ENCODE results near the gene APLF. TPM values are rescaled to one million over a fixed set of nuclear protein-coding genes. Genes with fewer than 3 reads are reported as not detected.

Gene APLF, protein sequence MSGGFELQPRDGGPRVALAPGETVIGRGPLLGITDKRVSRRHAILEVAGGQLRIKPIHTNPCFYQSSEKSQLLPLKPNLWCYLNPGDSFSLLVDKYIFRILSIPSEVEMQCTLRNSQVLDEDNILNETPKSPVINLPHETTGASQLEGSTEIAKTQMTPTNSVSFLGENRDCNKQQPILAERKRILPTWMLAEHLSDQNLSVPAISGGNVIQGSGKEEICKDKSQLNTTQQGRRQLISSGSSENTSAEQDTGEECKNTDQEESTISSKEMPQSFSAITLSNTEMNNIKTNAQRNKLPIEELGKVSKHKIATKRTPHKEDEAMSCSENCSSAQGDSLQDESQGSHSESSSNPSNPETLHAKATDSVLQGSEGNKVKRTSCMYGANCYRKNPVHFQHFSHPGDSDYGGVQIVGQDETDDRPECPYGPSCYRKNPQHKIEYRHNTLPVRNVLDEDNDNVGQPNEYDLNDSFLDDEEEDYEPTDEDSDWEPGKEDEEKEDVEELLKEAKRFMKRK
- polyA plus RNA-seq (ENCODE audit: insufficient read length in 3 of 3), result 1 to 10 TPM; 3.4 to 3.9 (median 3.7) TPM
- long read RNA-seq, donor 1, result 0 reads
- long read RNA-seq, donor 2, result 0 reads
- long read RNA-seq, donor 3, partial matches to known transcripts, result 0 of 1 reads
- long read RNA-seq, donor 3, other reads (novel, unspliced or antisense), result 0 of 1 reads
- long read RNA-seq, donor 4, result 0 reads
- long read RNA-seq, donor 5, result 0 reads
- long read RNA-seq, donor 6, result 0 reads
- long read RNA-seq, donor 7, result 0 reads
- long read RNA-seq, donor 8, result 0 reads
- long read RNA-seq, donor 9, partial matches to known transcripts, result 0 of 2 reads
- long read RNA-seq, donor 9, other reads (novel, unspliced or antisense), result 0 of 2 reads
- long read RNA-seq, donor 10, result 0 reads
- long read RNA-seq, donor 11, result 0 reads
- long read RNA-seq, donor 12, result 0 reads
- long read RNA-seq, donor 13, partial matches to known transcripts, result 0 of 1 reads
- long read RNA-seq, donor 13, other reads (novel, unspliced or antisense), result 0 of 1 reads
- long read RNA-seq, donor 14, result 0 reads
- long read RNA-seq, donor 15, partial matches to known transcripts, result 0 of 3 reads
- long read RNA-seq, donor 15, other reads (novel, unspliced or antisense), result 0 of 3 reads
- long read RNA-seq, donor 16, partial matches to known transcripts, result 0 of 1 reads
- long read RNA-seq, donor 16, other reads (novel, unspliced or antisense), result 0 of 1 reads

DNA sequence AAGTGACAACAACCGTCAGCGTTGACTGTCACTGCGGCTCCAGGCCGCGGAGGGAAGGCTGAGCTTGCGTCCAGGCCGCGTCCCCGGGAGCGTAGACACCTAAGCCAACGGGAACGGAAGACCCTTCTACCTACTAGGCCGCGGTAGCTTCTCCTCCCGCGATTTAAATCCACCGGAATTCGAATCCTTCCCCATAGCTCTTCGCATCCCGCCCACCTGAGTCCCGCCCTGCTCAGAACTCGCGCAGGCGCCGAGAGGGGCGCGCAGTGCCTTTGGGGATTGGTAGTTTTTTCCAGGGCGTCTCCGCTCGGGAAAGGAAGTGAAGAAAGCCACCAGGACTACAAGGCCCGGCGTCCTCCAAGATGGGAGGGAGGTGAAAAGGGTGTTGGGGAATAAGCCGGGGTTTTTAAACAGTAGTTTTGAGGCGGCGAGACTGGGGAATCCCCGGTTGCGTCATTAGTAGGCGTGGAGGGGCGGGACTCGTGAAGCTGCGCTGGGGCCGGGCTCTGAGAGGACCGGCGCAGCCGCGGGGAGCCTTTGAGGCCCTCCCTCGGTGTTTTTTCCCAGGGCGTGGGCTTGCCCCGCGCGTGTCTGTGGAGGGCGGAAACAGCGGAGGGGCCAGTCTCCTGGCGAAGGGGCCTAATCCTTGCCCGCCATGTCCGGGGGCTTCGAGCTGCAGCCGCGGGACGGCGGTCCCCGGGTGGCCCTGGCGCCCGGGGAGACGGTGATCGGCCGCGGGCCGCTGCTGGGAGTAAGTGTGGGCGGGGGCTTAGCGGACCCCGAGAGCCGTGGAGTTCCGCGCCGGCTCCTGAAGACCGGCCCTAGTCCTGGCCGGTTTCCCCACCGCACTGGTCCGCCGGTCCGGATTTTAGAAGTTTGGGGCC is at the start of gene APLF, which contains the start of gene FBXO48:
Gene APLF (plus strand): TSS at position 509 of the 884 bp plus-strand sequence. CDS start 147 bp downstream, at position 656.
Gene FBXO48 (minus strand): TSS at position 218 of the 884 bp plus-strand sequence. CDS start 2,149 bp downstream, outside the sequence.
- peak; percentile 93 to 99 (median 98) for DNase-seq (ENCODE audit: extremely low read depth in 1 of 11, low read depth in 9 of 11, low spot score in 4 of 11)

DNA sequence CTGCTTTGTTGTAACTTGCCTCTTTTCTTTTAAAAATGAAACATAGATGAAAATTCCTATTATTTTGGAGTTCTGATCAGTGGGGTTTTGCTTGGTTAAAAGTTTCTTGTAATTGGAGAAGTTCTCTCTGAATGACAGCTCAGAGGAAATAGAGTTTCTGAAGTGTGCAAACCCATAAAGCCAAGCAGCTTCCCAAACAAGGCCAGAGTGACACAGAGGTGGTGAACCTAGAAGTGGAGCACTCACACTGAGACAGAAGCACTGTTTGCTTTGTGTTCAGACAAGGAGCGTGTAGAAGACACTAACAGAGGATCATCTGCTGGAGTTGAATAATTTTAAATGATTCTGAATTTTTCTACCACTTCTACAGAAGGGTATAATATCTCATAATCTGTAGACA is 49.5 kb upstream of the APLF start:
- no peak for DNase-seq (ENCODE audit: extremely low read depth in 1 of 11, low read depth in 9 of 11, low spot score in 4 of 11)

DNA sequence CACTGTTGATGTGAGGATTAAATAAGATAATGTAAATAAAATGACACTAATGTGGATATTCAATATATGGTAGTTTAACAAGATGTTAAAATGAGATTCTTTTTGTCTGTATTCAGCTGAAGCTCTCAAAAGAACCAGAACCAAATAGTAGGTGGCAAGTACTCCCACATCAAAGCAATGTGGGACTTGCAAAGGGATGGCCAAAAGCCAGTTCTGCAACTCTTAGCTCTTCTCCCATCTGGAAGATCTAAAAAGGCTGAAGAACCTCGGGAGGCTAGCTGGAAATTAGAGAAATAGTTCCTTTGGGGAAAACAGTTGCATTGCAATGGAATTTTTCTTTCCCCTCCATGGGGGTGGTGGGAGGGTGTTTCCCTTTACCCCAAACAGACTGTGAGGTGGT is 49.0 kb upstream of the APLF start:
- DNase-seq (ENCODE audit: extremely low read depth in 1 of 11, low read depth in 9 of 11, low spot score in 4 of 11), result no peak

DNA sequence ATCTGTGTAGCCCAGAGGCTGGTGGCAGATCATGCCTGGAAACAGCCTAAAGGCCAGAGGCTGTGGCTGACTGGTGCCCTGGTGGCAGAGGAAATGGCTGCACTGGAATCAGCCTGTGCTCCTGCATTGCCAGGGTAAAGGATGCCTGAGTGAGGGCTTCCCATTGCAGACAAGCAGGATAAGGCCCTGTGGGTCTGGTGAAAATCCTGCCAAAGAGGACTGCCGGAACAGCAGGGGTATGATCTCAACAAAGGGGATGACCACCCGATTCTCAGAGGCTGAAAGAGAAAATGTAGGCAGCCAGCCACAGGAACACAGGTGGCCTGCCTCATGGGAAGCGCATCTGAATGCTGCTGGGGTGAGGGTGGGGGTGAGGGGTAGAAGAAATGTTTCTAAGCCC is 48.5 kb upstream of the APLF start:
- no peak for DNase-seq (ENCODE audit: extremely low read depth in 1 of 11, low read depth in 9 of 11, low spot score in 4 of 11)

DNA sequence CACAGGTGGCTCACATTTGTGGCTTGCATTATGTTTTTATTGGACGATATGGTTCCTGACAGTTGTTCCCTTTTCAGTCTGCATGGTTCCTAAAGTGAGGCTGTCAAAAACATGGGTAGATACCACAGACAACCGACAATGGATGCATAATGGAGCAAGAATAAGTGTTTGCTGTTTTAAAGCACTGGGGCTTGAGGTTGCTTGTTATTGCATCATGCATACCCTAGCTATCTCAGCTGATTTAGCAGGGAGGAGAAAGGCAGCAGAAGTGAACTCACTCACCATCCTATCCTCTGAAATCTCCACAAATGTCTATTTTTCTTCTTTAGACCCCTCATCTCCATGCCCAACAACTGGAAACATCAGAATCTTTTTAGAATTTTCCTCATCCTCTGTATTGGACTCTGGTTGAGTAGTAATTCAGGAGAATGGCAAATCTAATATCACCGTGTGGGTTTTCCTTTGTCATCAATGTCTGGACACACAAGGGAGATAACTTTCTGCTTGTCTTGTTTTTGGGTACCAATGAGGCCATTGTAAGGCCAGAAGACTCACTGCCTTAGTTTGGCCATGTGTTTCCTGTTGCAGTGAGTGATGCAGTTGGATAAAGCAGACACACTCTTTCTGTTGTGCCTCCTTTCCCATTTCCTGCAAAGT is 47.0 kb upstream of the APLF start:
- no peak for DNase-seq (ENCODE audit: extremely low read depth in 1 of 11, low read depth in 9 of 11, low spot score in 4 of 11)

DNA sequence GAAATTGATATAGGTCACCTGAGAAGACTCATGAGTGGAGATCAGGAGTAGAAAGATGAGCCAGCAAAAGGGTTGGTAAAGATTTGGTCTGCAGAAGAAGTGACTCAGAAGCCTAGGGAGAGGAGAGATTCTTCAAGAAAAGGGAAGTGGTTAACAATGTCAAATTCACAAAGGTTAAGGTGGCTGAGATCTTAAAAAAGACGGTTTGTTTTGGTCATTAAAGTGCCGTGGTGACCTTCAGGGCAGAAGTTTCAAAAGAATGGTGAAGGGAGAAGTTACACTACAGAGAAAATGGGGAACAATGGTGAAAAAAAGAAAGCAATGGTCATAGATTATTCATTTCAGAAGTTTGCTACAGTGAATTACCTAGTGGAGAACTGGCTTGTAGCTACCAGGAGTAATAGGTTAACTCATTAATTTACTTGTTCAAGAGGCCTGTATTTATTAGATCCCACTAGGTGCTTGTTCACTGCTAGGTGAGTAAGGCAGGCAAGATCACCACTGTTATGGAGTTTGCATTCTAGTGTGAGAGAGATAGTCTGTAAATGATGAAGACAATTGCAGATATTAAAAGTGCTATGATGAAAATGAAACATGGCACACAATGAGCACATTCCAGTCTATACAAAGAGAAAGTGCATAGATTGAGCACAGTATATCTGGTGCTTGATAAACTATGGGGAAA is 43.3 kb upstream of the APLF start:
- DNase-seq (ENCODE audit: extremely low read depth in 1 of 11, low read depth in 9 of 11, low spot score in 4 of 11), result no peak

DNA sequence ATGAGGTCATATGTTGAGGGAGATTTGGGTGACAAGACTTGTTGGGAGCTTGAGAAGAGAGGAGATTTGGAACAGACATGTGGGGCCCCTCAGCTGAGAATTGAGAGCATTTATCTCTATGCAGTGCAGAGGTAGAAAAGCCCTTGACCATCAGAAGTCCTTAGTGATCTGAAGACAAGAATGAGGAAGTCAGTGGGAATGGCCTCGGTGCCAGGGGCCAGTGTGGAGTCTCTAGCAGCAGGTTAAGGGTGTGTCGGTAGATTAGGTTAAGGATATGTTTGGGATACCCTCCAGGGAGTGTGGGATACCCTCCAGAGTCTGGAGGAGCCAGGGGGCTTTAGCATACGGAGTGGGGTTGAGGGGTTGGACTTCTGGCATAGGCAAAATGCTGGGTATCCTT is 41.9 kb upstream of the APLF start:
- DNase-seq (ENCODE audit: extremely low read depth in 1 of 11, low read depth in 9 of 11, low spot score in 4 of 11), result no peak

DNA sequence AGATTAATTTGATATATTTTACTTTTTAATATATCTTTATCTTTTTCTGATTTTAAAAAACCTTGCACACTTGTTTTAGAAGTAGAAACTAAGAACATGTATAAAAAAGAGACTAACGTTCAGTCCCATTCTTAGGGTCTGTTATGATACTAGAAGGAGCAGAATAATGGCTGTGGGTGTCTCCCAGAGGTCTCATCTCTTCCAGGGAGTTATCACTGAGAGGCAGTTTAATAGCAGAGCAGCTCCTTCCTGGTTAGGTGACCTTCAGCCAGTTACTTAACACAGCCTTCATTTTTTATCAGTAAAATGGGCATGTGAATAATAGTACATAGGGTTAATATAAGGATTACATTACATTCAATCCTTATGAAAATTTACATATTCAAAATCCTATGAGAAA is 40.9 kb upstream of the APLF start:
- DNase-seq (ENCODE audit: extremely low read depth in 1 of 11, low read depth in 9 of 11, low spot score in 4 of 11), result no peak

DNA sequence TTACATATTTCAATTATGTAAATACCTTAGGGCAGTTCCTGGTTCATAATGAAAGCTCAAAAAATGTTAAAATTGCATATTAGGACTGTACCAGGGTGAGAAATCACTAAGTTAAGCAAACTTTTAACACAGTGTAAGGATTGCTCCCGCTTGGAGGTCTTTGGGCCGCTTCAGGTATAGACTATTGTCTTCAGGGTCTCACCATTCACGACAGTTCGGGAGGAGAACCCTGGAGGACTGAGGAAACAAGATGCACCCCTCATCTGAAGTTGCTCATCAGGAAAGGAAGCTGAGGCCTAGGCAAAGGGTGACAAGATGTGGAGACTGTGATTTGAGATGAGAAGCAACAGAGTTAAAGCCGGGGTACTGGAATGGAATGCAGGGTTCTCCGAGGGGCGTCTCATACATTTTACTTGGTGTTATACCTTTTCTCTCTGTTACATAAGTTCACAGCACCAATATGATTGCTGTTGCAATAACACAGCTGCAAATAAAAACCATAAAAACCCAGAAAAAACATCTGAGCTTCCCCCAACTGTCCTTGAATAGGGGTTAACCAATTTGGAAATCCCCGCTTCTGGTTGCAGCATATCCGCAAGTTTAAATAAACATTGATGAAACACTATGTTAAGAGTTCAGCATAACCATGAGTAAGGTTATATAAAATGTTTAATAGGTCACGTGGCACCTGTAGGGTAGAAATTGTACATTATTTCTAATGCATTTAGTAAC is 40.4 kb upstream of the APLF start:
- no peak for DNase-seq (ENCODE audit: extremely low read depth in 1 of 11, low read depth in 9 of 11, low spot score in 4 of 11)

DNA sequence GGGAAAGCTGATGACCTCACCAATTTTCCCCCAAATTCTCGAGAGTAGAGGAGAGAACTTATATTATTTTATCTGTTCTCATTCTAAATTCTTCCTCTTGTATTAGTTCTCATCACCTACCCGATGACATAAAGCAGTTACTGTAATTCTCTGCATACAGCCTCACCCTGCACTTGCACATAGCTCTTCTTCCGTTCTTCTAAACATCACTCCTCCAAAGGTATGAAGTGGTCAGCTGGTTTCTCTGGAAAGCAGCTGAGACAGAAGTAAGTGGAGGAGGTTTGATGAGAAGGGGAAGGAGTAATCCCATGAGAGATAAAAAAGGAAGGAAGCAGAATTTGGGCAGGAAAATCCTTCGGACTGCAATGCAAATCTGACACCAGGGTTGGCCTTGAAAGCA is 39.3 kb upstream of the APLF start:
- DNase-seq (ENCODE audit: extremely low read depth in 1 of 11, low read depth in 9 of 11, low spot score in 4 of 11), result no peak

DNA sequence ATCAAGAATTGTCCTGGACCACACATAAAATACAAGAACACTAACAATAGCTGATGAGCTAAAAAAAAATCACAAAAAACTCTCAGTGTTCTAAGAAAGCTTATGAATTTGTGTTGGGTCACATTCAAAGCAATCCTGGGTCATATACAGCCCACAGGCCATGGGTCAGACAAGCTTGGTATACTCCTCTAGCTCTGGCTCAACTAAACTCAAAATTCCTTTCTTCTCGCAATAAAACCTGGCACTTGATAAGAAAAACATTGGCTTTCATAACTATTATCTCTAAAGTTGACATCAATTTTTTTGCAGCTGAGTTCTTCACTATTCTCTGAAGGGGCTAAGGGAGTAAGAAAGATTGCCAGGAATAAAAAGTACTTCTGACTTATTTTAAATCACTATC is 38.6 kb upstream of the APLF start:
- no peak for DNase-seq (ENCODE audit: extremely low read depth in 1 of 11, low read depth in 9 of 11, low spot score in 4 of 11)

DNA sequence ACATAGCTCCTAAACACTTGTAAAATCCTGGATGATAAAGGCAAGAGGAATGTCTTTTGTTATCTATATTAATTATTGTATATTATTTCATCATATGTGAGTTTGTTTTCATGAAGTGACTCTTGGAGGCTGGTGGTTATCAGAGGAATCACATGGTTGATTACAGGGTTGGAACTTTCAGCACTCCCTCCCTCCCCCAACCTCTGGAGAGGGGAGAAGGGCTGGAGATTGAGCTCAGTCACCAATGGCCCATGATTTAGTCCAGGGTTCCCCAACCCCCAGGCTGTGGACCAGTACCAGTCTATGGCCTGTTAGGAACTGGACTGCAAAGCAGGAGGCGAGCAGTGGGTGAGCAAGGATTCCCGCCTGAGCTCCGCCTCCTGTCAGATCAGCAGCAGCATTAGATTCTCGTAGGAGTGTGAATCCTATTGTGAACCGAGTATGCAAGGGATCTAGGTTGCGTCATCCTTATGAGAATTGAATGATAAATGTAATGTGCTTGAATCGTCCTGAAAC is 38.0 kb upstream of the APLF start:
- no peak for DNase-seq (ENCODE audit: extremely low read depth in 1 of 11, low read depth in 9 of 11, low spot score in 4 of 11)

DNA sequence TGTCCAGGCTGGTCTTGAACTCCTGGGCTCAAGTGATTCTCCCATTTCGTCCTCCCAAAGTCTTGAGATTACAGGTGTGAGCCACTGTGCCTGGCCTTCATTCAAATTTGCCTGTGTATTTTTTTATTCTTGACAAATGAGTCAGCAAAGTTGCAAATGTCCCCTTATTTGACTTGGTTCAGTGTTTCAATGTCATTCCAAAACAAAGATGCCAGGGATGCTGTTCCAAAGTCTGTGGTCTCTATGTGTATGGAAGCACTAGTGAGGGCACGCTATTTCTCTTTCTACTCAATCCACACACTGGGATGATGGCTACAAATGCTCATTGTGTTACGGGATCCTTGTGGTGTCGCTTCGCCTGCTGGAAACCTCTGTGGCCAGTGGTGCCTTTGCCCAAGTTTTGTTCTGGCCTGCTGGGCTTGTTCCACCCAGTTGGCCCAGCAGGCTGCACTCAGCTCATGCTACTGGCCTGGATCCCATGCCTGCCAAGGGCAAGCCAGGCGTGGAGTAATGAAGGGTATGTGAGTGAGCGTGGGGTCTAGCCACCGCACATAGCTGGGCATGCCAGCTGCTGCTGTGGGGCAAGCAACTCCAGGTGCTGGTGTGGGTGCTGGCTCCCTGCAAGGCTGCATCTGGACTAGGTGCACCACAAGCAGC is 35.9 kb upstream of the APLF start:
- DNase-seq (ENCODE audit: extremely low read depth in 1 of 11, low read depth in 9 of 11, low spot score in 4 of 11), result no peak

DNA sequence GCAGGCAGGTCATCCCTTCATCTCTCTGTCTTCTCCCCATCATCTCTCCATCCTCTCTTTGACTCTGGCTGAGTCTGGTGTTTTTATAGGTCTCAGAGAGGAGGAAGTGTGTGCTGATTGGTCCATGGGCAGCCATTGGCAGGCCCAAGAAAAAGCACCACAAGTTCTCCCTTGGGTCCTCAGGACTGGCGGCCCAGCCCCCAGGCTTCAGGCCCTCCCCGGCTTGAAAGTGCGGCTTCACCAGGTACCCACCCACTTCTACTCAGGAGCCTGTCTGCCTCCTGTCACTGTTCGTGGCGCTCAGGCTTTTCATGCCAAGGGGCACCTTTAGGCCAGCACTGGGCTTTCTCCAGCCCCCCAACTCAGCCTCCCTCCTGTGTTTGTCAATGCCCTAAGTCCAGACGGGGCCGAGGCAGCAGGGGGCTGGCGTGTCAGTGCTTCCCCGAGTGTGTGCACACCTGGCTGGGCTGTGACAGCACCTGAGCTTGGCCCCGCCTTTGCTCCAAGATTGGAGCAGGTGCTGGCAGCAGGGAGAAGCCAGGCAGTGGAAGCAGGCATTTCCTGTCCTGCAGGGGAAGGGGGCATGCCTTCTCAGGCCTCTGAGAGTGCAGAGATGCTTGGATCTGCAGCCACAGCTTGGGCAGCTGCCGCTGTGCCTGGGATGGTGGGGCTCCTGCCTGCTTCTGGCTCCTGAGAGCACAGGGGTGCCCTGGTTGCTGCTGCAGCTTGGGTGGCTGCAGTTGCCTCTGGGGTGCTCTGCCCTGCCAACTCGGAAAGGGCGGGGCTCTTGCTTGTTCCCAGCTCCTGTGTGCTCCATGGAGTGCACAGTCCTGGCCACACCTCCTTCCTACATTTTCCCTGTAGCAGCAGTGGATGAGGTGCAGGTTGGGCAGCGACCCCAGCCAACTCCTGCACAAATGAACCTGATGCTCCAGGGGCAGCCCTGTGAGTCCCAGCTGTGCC is 34.4 kb upstream of the APLF start:
- no peak for DNase-seq (ENCODE audit: extremely low read depth in 1 of 11, low read depth in 9 of 11, low spot score in 4 of 11)

DNA sequence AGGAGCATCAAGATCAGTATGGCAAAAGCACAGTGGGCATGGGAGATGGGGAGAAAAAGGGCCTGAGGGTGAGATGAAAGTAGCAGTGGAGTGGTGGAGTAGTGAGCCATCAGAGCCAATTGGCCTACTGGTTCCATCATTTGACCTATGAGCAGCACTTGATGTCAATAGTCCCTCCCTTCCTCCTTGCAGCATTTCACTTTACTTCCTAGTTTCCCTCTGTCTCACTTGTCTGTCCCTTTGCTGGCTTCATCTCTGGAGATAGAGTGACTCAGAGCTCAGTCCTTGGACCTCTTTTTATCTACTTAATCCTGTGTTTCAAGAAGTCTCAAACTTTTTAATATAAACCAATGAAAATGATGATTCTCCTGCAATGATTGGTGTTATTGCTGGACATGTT is 32.4 kb upstream of the APLF start:
- no peak for DNase-seq (ENCODE audit: extremely low read depth in 1 of 11, low read depth in 9 of 11, low spot score in 4 of 11)
